Prostate gland (tissue), 2 donors: ENCODE results near the gene C10orf90.

Source experiments
- CTCF ChIP-seq, 4 experiments: fragments of 200-600 bp in 2 of 4; fragments of 450-650 bp in 2 of 4; sonication (generic) in 2 of 4; IDR thresholded peaks; 1 replicate in 3 of 4; 2 replicates in 1 of 4; pipeline ENCODE4 v1.5.1; 2016 to 2019; ENCODE audit warnings: antibody characterized with exemption in 4 of 4, mild to moderate bottlenecking in 2 of 4, moderate library complexity in 2 of 4
- POLR2A ChIP-seq: fragments of 450-650 bp; IDR thresholded peaks from one replicate; pipeline ENCODE4 v1.6.1; 2016; ENCODE audit warnings: antibody characterized with exemption, mild to moderate bottlenecking
- POLR2AphosphoS5 ChIP-seq: sonication (generic); formaldehyde crosslinking; IDR thresholded peaks from one replicate; pipeline ENCODE4 v1.6.1; 2017; ENCODE audit warnings: antibody characterized with exemption

DNA sequence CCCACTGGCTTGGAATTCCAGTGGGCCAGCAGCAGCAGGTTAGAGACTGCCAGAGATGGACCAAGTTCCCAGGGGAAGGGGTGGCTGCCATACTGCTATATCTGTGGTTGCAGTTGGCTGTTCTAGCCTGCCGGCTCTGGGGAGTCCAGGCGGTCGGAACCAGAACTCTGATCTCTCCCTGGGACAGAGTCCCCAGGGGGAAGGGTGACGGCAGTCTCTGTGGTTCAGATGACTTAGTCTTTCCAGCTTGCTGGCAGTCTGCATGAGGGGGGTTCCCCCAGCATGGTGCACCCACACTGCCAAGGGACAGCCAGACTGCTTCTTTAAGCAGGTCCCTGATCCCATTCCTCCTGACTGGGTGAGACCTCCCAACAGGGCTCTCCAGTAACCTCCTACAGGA lies 82.5 kb downstream of the C10orf90 start:
- TF ChIP-seq POLR2AphosphoS5 = no peak
- no peak for TF ChIP-seq CTCF (IDR thresholded peaks at IDR 0.05)
- no peak for TF ChIP-seq POLR2A
